GM19463 (cell line): ENCODE measurements around the gene SURF2.
"Not testable (repeated sequence)": the region's sequence is repeated elsewhere in the genome, so short reads cannot be mapped to it uniquely, and the experiment has no call there.

Experiments
- ATAC-seq: cut with Tn5 transposase; IDR thresholded peaks from one replicate; pipeline ENCODE4 v1.9.1; 2021; ENCODE audit warnings: mild to moderate bottlenecking, moderate library complexity; ENCODE audit not compliant: unreplicated experiment

The SURF2 gene

GRCh38 chr9:133375724-133376654 lies 19.6 kb downstream of the SURF2 start, which contains the start of the genes STKLD1 and SURF4:
Gene STKLD1, plus strand, starts transcription at chr9:133376366. Its CDS starts 108 bp downstream, at chr9:133376474.
Gene SURF4, minus strand, starts transcription at chr9:133376060. Its CDS starts 91 bp downstream, at chr9:133375969.
- ATAC-seq: peak; percentile 92

- ATAC-seq: not testable (repeated sequence)
Observed at GRCh38 chr9:133377280-133377679, 20.9 kb downstream of the SURF2 start.

- no peak for ATAC-seq
Observed at GRCh38 chr9:133377721-133378216, 21.4 kb downstream of the SURF2 start.

GRCh38 chr9:133378408-133378962 lies 22.1 kb downstream of the SURF2 start:
- ATAC-seq: no peak

GRCh38 chr9:133379153-133380086 lies 23.1 kb downstream of the SURF2 start:
- no peak for ATAC-seq

- no peak for ATAC-seq
Observed at GRCh38 chr9:133380734-133381133, 24.4 kb downstream of the SURF2 start.

- ATAC-seq: no peak
Observed at GRCh38 chr9:133382507-133383141, 26.3 kb downstream of the SURF2 start.

GRCh38 chr9:133383438-133383837 lies 27.1 kb downstream of the SURF2 start:
- ATAC-seq: no peak

- ATAC-seq: no peak
Observed at GRCh38 chr9:133384736-133385321, 28.5 kb downstream of the SURF2 start.

GRCh38 chr9:133385452-133385851 lies 29.1 kb downstream of the SURF2 start:
- ATAC-seq: no peak

GRCh38 chr9:133386338-133386737 lies 30.0 kb downstream of the SURF2 start:
- ATAC-seq: no peak

- ATAC-seq: no peak
Observed at GRCh38 chr9:133387680-133388079, 31.3 kb downstream of the SURF2 start.

- ATAC-seq: no peak
Observed at GRCh38 chr9:133389025-133389557, 32.7 kb downstream of the SURF2 start.

GRCh38 chr9:133389562-133389961 lies 33.2 kb downstream of the SURF2 start:
- no peak for ATAC-seq

- no peak for ATAC-seq
Observed at GRCh38 chr9:133390713-133391112, 34.4 kb downstream of the SURF2 start.

GRCh38 chr9:133391449-133391848 lies 35.1 kb downstream of the SURF2 start:
- ATAC-seq: not testable (repeated sequence)

- not testable (repeated sequence) for ATAC-seq
Observed at GRCh38 chr9:133392308-133392707, 36.0 kb downstream of the SURF2 start.

- ATAC-seq: no peak
Observed at GRCh38 chr9:133393399-133393798, 37.0 kb downstream of the SURF2 start.

- ATAC-seq: no peak
Observed at GRCh38 chr9:133394687-133395271, 38.4 kb downstream of the SURF2 start.
